Peyer's patch (tissue), 4 donors: Measurements from ENCODE around the gene PTPRE.

ENCODE experiments used
- CTCF ChIP-seq, 6 experiments: fragments of 450-650 bp in 4 of 6; fragments of 200-600 bp in 2 of 6; sonication (generic) in 1 of 6; IDR thresholded peaks; one replicate each; pipeline ENCODE4 v1.5.1; 2017 to 2019; ENCODE audit warnings: antibody characterized with exemption in 6 of 6, mild to moderate bottlenecking in 3 of 6, moderate library complexity in 1 of 6
- POLR2A ChIP-seq, 2 donors: fragments of 450-650 bp; IDR thresholded peaks; one replicate each; pipeline ENCODE4 v1.5.1; 2017; ENCODE audit warnings: antibody characterized with exemption in 2 of 2, mild to moderate bottlenecking in 2 of 2, moderate library complexity in 2 of 2

GRCh38 chr10:127892743-127893142, 14.2 kb upstream of the PTPRE start, which contains the start of gene CLRN3:
- TF ChIP-seq POLR2A (IDR thresholded peaks at IDR 0.05) (peak; percentile 56 to 80), CTCF (IDR thresholded peaks at IDR 0.05) (no peak)
